ENCODE results near the gene AK2.
"Not testable (repeated sequence)": the region's sequence is repeated elsewhere in the genome, so short reads cannot be mapped to it uniquely, and the experiment has no call there.

The AK2 gene

GRCh38 chr1:33036526-33037503 is at the start of gene AK2:
TSS of gene AK2 (minus strand) at chr1:33036883. CDS start at chr1:33036828, 55 bp downstream.
- peak; percentile 32 to 98 (median 94) for DNase-seq

GRCh38 chr1:33086384-33086850 is 49.7 kb upstream of the AK2 start:
- DNase-seq = peak in 52 of 56 donors; percentile 25 to 91 (median 67)

GRCh38 chr1:33085332-33085731 is 48.6 kb upstream of the AK2 start:
- DNase-seq = no peak

DNA sequence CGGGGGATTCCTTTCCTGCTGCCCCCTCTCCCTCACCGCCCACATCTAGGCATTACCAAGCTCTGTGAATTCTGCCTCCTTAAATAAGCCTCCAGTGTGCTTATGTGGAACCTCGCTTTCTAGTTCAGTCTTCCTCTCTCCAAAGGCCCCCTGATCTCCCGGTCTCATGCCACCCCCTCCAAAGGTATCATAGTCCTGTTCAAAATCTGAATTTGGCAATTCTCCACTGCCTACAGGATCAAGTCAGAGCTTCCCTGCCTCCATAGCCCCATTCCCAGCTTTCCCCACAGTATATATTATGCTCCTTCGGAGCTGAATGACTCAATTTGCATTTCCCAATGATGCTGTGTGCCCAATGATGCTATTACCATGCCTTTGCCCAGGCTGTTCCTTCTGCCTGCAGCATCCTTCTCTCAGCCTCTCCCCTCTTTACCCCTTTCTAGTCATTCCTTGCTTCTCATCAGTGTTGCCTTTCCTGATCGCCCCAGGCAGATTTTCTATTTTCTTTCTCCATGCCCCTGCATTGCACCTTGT is 46.0 kb upstream of the AK2 start:
- peak in 1 of 56 donors; percentile 36 for DNase-seq

DNA sequence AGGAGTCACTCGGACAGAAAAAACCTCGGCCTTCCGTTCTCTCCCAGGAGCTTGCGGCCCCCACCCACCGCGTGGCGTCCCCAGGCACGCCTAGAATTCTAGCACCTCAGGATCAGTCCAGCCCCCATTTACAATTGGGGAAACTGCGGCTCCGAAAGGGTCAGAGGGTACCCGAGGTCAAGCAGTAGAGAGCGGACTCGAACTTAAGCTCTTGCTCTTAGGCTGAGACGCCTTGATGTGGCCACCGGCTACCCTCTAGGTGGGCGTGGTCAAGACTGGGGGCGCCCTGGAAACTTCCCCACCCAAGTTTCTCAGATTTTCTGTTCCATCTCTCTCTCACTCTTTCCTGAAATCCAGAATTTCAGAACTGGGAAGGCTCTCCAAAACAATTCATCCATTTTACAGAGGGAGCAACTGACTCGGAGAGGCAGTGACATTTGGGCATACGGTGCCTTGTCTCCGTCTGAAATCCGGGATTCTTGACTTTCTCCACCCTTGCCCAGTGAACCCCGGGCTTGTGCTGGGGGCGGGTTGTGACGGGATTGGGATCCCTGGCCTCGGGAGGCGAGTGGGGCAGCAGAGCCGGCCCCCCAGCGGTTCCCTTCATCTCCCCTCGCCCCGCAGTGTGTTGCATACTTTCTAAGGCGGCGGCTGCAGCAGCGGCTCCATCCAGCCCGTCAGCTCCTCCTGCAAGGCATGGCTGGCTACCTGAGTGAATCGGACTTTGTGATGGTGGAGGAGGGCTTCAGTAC is 45.0 kb upstream of the AK2 start:
- peak in 7 of 56 donors; percentile 14 to 39 (median 20) for DNase-seq

GRCh38 chr1:33080885-33081553 is 44.3 kb upstream of the AK2 start, which contains the start of gene AZIN2:
TSS of gene AZIN2 (plus strand) at chr1:33081153. CDS start at chr1:33082250, 1,097 bp downstream.
- DNase-seq = peak; percentile 64 to 99 (median 94)

- no peak for DNase-seq
These were observed 43.7 kb upstream of the AK2 start for GRCh38 chr1:33080373-33080772.

DNA sequence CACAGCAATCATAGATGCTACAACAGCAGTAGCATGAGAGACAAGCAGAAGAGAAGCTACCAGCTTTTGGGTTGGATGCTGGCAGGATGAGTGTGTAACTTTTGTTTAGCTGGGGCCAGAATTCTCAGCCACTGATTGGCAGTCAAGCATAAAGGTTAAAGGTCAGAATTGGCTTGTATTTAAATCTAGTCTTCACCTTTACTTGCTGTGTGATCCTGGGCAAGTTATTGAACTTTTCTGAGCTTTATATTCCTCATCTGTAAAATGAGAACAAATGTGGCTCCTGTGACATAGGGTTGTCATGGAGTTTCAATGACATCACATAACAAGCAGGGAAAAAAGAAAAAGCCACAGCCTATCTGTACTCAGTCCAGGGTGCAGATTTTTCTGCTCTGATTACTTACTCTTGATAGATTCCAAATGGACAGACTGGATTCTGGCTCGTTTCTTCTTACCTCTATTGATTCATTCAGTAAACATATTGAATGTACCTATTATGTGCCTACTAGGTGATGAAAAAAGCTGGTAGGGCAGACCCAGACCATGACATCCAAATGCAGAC is 41.4 kb upstream of the AK2 start:
- DNase-seq = no peak

- peak in 46 of 56 donors; percentile 12 to 88 (median 62) for DNase-seq
These were observed 37.7 kb upstream of the AK2 start for GRCh38 chr1:33074193-33074945.

DNA sequence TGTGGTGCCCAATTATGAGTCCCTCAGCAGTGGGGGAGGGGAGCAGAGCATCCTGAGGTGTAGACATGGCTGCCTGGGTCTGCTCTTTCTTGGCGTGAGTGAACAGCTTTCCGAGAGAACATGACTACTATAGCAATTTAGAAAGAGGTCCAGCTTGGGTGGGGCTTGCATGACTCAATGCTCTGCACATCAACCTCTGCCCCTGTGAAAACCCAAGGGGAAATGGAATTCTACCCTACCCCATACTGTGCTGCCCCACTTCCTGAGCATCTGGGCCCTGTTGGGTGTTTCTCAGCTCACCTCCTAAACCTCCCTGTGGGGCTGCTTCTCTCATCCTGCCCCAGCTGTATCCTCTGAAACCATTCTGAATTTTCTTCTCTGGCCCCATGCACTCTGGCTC is 36.0 kb upstream of the AK2 start:
- no peak for DNase-seq

- no peak for DNase-seq
These were observed 33.9 kb upstream of the AK2 start for GRCh38 chr1:33070628-33071027.

- DNase-seq = not testable (repeated sequence)
These were observed 31.4 kb upstream of the AK2 start for GRCh38 chr1:33068108-33068507.

DNA sequence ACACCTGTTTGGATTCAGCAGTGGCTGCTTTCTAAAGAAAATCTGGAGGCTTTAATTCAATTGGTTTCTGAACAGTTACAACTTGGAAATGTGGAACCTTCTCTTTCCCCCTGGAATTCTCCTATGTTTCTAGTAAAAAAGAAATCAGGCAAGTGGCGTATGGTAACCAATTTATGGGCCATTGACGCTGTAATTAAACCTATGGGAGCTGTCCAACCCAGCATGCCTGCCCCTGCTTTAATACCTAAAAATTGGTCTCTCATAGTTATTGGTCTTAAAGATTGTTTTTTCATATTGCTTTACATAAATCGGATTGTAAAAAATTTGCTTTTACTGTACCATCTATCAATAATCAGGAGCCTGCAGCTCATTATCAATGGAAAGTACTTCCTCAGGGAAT is 29.8 kb upstream of the AK2 start:
- not testable (repeated sequence) for DNase-seq

GRCh38 chr1:33065301-33065700 is 28.6 kb upstream of the AK2 start:
- DNase-seq = no peak

- DNase-seq = not testable (repeated sequence)
These were observed 27.6 kb upstream of the AK2 start for GRCh38 chr1:33064284-33064683.

GRCh38 chr1:33061834-33062233 is 25.2 kb upstream of the AK2 start:
- peak in 1 of 56 donors; percentile 31 for DNase-seq

DNA sequence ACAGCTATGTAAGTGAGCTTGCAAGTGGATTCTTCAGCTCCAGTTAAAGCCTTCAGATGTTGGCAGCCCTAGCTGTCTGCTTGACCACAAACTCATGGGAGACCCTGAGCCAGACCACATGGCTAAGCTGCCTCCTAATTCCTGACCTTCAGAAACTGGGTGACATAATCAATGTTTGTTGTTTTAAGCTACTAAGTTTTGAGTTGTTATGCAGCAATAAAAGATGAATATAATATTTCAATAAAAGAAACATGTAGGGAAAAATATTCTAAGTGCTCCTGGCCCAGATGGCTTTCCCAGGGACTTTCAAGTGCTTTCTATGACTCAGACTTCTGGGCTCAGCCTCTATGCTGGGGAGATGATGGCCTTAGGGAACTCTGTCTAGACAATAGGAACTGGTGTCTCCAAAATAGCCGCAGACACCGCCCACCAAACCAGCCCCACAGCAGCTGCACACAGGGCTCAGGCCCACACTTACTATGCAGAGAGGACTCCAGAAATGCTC is 23.9 kb upstream of the AK2 start:
- DNase-seq = peak in 33 of 56 donors; percentile 7 to 79 (median 40)

DNA sequence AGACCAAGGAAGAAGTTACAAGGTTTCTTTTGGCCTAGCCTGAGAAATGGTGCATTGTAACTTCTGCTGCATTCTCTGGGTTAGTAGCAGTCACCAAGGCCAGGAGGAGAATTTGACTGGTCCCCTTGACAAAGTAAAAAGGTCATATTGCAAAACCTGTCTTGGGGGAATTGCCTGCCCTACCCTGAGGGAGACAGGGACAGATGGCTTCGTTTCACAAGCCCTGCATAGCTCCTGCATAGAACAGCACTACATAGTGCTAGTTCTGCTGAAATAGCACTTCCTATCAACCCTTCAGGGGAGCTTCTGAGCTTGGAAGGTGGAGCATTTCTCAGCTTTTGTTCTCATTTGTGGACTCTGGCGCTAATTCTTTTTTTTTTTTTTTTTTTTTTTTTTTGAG is 20.4 kb upstream of the AK2 start:
- no peak for DNase-seq

GRCh38 chr1:33056426-33056825 is 19.7 kb upstream of the AK2 start:
- DNase-seq = no peak
